ENCODE data around the gene GAS5.
"Not testable (repeated sequence)": the region's sequence is repeated elsewhere in the genome, so short reads cannot be mapped to it uniquely, and the experiment has no call there.

GRCh38 chr1:173859547-173859946 lies 8.2 kb downstream of the GAS5 start:
- not testable (repeated sequence) for TF ChIP-seq POLR2AphosphoS5, CTCF, POLR2A (IDR thresholded peaks at IDR 0.05)

Measured in prostate gland (tissue), 2 donors.